GM12878 (cell line): ENCODE data around the gene NUP54.

Experiments used
- BHLHE40 ChIP-seq, 2 experiments: fragments of 450-650 bp in 1 of 2; IDR thresholded peaks; 2 replicates each; pipeline ENCODE4 v1.6.1; 2011 to 2017; ENCODE audit warnings: low read depth in 2 of 2, borderline replicate concordance in 1 of 2, improper control_type of control experiment in 1 of 2, low read length in 1 of 2, mild to moderate bottlenecking in 1 of 2
- BRCA1 ChIP-seq: IDR thresholded peaks from 2 replicates; pipeline ENCODE4 v1.6.1; 2011; ENCODE audit warnings: low read depth, low read length, improper control_type of control experiment
- ESRRA ChIP-seq: IDR thresholded peaks from 2 replicates; pipeline ENCODE4 v1.6.1; 2012; ENCODE audit warnings: mild to moderate bottlenecking, low read length, improper control_type of control experiment
- ETV6 ChIP-seq, 2 experiments: fragments of 450-650 bp in 1 of 2; IDR thresholded peaks in 1 of 2; conservative IDR thresholded peaks in 1 of 2; 2 replicates each; pipeline ENCODE4 v1.6.1; 2014; ENCODE audit warnings: antibody characterized with exemption in 1 of 2, borderline replicate concordance in 1 of 2, low read depth in 1 of 2, mild to moderate bottlenecking in 1 of 2, moderate library complexity in 1 of 2
- EZH2 ChIP-seq: IDR thresholded peaks from 2 replicates; pipeline ENCODE4 v1.6.1; 2012; ENCODE audit warnings: low read depth, mild to moderate bottlenecking, control low read depth, inconsistent platforms, low read length, borderline replicate concordance; ENCODE audit not compliant: control insufficient read depth
- HCFC1 ChIP-seq: fragments of 150-350 bp; IDR thresholded peaks from 2 replicates; pipeline ENCODE4 v1.6.1; 2014; ENCODE audit warnings: low read length
- KDM1A ChIP-seq: fragments of 200-600 bp; sonication (generic); IDR thresholded peaks from 2 replicates; pipeline ENCODE4 v1.6.1; 2016; ENCODE audit warnings: borderline replicate concordance
- MLLT1 ChIP-seq: fragments of 450-650 bp; IDR thresholded peaks from 2 replicates; pipeline ENCODE4 v1.6.1; 2016; ENCODE audit warnings: mild to moderate bottlenecking
- MTA3 ChIP-seq: IDR thresholded peaks from 2 replicates; pipeline ENCODE4 v1.6.1; 2012; ENCODE audit warnings: low read length, inconsistent platforms, borderline replicate concordance
- PKNOX1 ChIP-seq: fragments of 450-650 bp; IDR thresholded peaks from 2 replicates; pipeline ENCODE4 v1.6.1; 2016; ENCODE audit warnings: mild to moderate bottlenecking
- POLR2A ChIP-seq: IDR thresholded peaks from 2 replicates; pipeline ENCODE4 v1.6.1; 2011; ENCODE audit warnings: low read depth, mild to moderate bottlenecking, low read length
- POLR2AphosphoS5 ChIP-seq: IDR thresholded peaks from 2 replicates; pipeline ENCODE4 v1.6.1; 2011; ENCODE audit warnings: mild to moderate bottlenecking, low read length, inconsistent platforms
- TF ChIP-seq, protein P1 (sequence below), 3 experiments: IDR thresholded peaks in 2 of 3; conservative IDR thresholded peaks in 1 of 3; 2 replicates each; pipeline ENCODE4 v1.5.1; 2011; ENCODE audit warnings: low read depth in 3 of 3, low read length in 3 of 3, mild to moderate bottlenecking in 3 of 3, control low read depth in 2 of 3, moderate library complexity in 2 of 3, inconsistent platforms in 1 of 3, mixed read lengths in 1 of 3; ENCODE audit not compliant: control insufficient read depth in 2 of 3, insufficient read depth in 1 of 3; ENCODE audit errors: extremely low read depth in 1 of 3

DNA sequence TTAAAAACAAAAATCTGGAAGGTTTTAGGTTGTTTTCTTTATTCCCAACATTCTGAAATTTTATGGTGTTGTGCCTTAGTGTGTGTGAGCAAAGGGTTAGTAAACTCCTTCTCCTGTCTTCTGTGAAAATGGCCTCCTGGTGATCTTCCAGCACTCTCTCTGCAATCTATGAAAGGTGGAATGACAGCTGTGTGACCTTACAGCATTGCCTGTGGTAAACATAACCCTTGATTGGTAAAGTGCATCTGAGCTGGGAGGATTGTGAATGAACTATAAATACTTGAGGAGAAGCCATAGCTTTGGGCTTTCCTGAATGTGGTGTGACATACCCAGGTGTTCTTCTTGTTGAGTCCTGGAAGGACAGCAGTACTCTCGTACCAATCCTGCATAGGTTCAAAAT lies 63.7 kb downstream of the NUP54 start:
- TF ChIP-seq EZH2 = no peak
- TF ChIP-seq ESRRA = no peak
- no peak for TF ChIP-seq POLR2A
- no peak for TF ChIP-seq BHLHE40 (IDR thresholded peaks at IDR 0.05; ENCODE audit: borderline replicate concordance in 1 of 2, low read depth in 2 of 2, low read length in 1 of 2)
- TF ChIP-seq POLR2AphosphoS5 = no peak
- no peak for TF ChIP-seq BRCA1
- TF ChIP-seq MLLT1 = no peak
- TF ChIP-seq, protein P1, sequence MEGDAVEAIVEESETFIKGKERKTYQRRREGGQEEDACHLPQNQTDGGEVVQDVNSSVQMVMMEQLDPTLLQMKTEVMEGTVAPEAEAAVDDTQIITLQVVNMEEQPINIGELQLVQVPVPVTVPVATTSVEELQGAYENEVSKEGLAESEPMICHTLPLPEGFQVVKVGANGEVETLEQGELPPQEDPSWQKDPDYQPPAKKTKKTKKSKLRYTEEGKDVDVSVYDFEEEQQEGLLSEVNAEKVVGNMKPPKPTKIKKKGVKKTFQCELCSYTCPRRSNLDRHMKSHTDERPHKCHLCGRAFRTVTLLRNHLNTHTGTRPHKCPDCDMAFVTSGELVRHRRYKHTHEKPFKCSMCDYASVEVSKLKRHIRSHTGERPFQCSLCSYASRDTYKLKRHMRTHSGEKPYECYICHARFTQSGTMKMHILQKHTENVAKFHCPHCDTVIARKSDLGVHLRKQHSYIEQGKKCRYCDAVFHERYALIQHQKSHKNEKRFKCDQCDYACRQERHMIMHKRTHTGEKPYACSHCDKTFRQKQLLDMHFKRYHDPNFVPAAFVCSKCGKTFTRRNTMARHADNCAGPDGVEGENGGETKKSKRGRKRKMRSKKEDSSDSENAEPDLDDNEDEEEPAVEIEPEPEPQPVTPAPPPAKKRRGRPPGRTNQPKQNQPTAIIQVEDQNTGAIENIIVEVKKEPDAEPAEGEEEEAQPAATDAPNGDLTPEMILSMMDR (IDR thresholded peaks at IDR 0.05 in 2 of 3, conservative IDR thresholded peaks at IDR 0.05 in 1 of 3; ENCODE audit: control insufficient read depth in 2 of 3, extremely low read depth in 1 of 3, insufficient read depth in 1 of 3, low read depth in 3 of 3, low read length in 3 of 3) = no peak
- TF ChIP-seq PKNOX1 = no peak
- no peak for TF ChIP-seq HCFC1
- TF ChIP-seq KDM1A = no peak
- no peak for TF ChIP-seq MTA3
- no peak for TF ChIP-seq ETV6 (conservative IDR thresholded peaks at IDR 0.05 in 1 of 2, IDR thresholded peaks at IDR 0.05 in 1 of 2; ENCODE audit: borderline replicate concordance in 1 of 2, low read depth in 1 of 2)
